PFSK-1 (cell line): ENCODE results near the gene ATG12.

ENCODE experiments used
- POLR2AphosphoS5 ChIP-seq: IDR thresholded peaks from 2 replicates; pipeline ENCODE4 v1.6.1; 2012; ENCODE audit warnings: low read depth, mild to moderate bottlenecking, control low read depth, low read length, moderate library complexity
- TF ChIP-seq, protein P1 (sequence below), 2 experiments: IDR thresholded peaks; 2 replicates each; pipeline versions ENCODE4 v1.6.1 to v1.8.0; 2011 to 2012; ENCODE audit warnings: low read depth in 2 of 2, low read length in 2 of 2, control low read depth in 1 of 2, inconsistent platforms in 1 of 2, mild to moderate bottlenecking in 1 of 2, moderate library complexity in 1 of 2; ENCODE audit not compliant: insufficient read depth in 1 of 2

DNA sequence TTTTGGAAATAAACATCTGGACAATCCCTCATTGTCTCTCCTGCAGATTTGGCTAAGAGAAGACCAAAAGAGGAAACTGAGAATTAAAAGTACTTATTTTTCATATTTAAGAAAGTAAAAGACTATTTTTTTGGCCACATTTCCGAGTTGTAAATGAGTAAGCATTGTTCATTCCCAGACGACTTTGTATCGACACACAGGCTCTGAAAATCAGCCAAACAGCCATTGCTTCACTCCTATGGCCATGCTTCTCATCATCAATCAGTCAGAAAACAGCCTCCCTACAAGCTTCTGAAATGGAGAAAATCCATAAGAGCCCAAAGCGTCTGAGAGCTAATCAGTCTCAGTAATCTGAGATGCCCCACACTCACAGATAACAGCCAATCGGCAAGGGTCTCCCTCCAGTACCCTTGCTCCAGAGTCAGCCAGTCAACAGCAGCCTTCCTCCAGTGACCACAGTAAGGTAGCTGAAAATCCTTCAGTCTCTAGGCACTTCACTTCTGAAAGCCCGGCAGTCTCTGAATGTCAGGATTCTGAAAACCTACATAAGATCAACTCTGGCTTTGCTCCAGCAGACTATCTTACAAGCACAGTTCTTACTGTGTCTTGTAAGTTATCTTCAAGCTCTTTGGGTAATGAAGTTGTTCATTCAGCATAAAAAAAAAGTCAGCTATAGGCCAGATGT lies 55.8 kb downstream of the ATG12 start:
- no peak for TF ChIP-seq POLR2AphosphoS5
- TF ChIP-seq, protein P1, sequence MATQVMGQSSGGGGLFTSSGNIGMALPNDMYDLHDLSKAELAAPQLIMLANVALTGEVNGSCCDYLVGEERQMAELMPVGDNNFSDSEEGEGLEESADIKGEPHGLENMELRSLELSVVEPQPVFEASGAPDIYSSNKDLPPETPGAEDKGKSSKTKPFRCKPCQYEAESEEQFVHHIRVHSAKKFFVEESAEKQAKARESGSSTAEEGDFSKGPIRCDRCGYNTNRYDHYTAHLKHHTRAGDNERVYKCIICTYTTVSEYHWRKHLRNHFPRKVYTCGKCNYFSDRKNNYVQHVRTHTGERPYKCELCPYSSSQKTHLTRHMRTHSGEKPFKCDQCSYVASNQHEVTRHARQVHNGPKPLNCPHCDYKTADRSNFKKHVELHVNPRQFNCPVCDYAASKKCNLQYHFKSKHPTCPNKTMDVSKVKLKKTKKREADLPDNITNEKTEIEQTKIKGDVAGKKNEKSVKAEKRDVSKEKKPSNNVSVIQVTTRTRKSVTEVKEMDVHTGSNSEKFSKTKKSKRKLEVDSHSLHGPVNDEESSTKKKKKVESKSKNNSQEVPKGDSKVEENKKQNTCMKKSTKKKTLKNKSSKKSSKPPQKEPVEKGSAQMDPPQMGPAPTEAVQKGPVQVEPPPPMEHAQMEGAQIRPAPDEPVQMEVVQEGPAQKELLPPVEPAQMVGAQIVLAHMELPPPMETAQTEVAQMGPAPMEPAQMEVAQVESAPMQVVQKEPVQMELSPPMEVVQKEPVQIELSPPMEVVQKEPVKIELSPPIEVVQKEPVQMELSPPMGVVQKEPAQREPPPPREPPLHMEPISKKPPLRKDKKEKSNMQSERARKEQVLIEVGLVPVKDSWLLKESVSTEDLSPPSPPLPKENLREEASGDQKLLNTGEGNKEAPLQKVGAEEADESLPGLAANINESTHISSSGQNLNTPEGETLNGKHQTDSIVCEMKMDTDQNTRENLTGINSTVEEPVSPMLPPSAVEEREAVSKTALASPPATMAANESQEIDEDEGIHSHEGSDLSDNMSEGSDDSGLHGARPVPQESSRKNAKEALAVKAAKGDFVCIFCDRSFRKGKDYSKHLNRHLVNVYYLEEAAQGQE (IDR thresholded peaks at IDR 0.05; ENCODE audit: insufficient read depth in 1 of 2, low read depth in 2 of 2, low read length in 2 of 2): no peak
